SK-N-DZ (cell line): ENCODE data around the gene CYFIP2.

Experiments
- DNase-seq: peaks from one replicate; pipeline ENCODE4 v3.0.0-alpha.2; 2015; ENCODE audit warnings: low spot score

CYFIP2 gene

DNA sequence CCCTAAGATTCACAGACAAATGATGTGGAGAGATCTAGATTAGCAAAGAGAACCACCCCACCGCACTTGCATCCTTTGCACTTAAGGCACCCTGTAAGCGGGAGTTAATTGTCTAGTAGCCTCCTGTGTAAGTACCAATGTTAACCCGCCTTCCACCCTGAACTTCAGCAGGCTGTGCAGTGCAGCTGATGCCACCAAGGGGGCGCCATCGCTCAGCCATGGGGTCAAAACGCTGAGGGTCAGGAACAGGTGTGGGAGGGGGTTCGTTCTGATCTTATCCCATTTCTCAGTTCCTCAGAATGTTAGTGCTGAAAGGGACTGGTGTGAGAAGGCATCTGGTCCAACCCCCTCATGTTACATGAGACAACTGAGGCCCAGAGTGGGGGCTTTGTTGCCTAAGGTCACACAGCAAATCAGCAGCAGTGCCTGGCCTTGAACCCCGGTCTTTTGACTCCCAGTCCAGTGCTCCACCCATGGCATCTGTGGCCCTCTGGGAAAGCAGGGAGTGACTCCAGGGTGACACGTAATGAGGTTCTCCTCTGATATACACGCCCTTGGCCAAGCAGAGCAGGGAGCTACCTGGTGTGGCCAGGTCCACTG, 57.3 kb downstream of the CYFIP2 start:
- no peak for DNase-seq

DNA sequence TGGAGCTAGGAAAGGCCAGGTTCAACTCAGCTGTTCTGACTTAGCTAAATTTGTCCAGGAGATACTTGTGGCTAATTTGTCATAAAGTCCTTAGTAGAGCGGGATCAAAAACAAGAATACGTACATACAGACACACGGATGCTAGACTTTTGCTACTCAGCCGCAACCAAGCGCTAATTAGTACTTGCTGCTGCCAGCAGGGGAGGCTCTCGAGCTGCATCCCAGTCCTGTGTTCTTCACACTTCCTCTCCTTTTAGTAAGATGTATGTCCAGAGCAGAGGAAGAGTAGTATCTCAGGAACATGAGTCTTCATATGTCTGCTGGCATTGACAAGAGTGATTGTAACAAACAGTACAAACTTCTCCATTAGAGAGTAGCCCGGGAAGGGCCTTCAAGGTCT, 58.3 kb downstream of the CYFIP2 start:
- DNase-seq: no peak

DNA sequence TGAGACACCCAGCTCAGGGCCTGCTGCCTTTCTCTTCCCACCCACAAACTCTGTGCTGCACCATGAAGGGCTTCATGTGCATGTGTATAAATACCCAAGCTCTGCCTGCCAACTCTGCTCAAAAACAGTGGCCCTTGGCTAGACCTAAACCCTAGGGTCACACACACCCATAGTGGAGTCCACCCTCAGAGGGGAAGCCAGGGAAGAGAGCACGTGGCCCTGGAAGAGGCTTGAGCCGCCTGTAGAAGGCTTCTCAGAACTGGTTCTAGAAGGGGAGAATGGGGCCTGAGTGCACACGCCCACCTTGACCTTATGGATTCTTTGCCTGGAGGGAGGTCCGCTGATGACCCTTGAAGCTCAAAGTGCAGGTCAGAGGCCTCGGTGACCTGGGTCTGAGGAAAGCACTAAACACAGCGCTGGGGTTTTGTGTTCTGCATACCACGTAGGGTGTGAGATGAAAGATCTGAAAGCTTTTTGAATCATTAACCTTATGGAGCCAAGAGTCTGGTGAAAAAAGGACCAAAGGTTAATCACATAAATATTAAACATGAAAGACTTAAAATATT, 60.6 kb downstream of the CYFIP2 start:
- no peak for DNase-seq

DNA sequence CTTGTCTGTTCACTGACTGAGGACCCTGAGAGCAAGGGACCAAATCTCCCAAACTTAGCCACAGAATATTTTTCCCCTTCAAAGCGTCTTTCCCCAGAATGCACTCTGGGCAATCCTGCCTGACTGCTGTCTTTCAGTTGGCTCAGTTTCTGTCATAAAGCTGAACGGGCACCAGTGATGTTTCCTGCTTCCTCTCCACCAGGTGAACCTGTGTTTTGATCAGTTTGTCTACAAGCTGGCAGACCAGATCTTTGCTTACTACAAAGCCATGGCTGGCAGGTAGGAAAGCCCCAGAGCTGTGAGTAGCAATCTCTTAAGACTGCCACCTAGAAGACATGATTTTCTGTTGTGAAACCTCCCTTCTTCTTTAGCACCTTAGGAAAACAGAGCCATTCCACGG, 61.8 kb downstream of the CYFIP2 start:
- DNase-seq: no peak

DNA sequence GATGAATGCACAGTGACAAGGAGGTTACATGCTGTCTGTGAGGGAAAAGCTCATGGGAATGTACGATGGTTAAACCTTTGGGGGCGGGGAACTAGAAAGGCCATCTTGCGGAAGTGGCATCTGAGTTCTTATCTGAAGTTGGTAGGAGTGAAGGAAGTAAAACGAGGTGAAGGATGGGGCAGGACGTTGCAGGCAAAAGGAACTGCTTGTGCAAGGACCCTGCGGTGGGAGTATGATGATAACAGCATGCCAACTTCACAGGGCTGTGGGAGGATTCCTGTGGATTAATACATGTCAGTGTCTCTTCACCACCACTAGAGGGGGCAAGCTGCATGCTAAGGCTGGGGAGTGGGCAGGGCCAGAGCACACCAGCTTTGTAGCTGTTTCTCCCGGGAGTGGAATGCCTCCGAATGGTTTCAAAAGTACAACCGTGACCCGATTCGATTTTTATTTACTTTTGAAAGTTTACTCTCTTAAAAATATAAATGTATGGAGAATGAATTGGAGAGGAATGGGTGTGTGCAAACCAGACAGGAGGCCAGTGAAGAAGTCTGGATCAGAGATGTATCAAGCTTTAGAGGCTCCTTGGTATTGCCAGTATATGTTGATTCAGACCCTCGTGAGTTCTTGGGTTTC, 62.5 kb downstream of the CYFIP2 start:
- DNase-seq: peak; percentile 74

DNA sequence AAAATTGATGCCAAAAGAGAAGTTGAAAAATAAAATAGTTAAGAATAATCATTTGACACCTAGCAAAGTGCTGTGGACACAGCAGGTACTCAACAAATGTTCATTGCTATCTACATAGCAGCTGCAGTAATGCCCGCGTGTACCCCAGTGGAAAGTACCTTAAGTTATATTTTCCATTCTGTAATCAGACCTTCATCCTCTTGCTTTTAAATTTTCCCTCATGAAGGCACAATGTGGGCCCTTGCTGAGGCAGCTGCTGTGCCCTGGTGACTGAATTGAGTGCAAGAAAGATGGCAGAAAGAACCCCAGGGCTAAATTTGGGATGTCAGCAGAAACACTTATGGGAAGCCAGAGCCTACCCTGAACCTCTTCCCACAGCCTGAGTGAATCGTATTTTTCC, 65.9 kb downstream of the CYFIP2 start:
- no peak for DNase-seq

DNA sequence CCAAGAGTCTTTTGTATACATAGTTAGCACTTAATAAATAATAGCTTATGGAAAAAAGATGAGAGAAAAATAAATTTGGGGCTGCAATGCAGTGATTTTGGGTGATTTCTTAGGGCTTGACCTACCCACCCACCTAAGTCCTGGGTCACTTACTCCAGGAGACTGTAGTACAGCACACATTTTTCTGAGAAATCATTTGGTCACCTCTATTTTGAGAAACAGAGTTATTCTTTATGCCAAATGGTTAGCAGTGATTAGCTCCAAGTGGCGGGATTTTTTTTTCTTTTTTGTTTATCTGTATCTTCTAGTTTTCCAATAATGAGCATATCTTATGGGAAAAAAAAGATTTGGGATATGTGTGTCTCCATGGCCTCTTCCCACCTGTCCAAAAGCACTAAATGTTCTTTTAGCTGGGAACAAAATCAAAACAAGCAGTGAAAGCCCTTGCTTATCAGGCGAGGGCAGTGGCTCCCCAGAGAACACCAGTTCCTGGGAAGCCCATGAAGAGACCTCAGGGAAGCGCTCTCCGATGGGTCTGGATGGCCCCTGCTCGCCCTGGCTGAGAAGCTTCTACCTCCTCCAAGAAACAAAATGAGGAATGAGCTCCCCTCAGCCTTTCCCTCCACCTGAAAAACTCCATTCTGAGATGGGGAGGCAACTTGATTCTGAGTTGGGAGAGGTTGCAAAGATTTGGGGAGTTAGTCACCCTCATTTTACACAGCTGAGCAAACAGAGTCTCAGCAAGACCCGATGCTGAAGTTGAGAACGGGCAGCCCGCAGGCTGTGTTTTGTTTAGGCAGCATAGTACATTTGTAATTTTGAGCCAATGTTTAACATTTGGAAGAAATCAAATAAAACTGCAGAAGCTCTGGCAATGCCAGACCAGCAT, 69.9 kb downstream of the CYFIP2 start:
- DNase-seq: no peak

DNA sequence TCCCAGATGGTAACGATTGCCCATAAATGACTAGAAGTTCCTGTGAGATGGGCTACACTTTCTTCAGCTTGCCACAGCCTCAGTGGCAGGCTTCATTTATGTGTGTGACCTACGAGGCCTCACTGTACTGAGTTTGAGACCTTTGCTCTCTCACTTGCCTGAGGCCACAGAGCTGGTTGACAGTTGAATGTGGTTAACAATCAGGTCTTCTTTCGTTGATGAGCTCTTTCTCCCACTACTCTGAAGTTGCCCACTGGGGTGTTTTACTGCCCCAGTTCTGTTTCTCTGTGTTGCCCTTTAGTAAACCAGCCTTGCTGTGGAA, 70.5 kb downstream of the CYFIP2 start:
- no peak for DNase-seq

DNA sequence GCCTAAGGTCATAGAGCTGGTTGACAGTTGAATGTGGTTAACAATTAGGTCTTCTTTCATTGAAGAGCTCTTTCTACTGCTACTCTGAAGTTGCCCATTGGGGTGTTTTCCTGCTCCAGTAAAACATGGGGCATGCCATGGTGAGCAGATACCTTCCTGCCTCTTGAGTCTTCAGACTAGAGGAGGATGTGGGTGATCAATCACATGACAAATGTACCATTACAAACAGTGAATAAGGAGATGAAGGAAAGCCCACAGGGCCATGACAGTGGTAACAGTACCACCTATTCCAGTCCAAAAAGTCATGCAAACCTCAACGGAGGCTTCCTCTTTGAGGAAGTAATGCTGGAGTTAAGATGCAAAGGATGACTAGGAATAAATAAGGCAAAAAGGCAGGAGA, 73.5 kb downstream of the CYFIP2 start:
- no peak for DNase-seq

DNA sequence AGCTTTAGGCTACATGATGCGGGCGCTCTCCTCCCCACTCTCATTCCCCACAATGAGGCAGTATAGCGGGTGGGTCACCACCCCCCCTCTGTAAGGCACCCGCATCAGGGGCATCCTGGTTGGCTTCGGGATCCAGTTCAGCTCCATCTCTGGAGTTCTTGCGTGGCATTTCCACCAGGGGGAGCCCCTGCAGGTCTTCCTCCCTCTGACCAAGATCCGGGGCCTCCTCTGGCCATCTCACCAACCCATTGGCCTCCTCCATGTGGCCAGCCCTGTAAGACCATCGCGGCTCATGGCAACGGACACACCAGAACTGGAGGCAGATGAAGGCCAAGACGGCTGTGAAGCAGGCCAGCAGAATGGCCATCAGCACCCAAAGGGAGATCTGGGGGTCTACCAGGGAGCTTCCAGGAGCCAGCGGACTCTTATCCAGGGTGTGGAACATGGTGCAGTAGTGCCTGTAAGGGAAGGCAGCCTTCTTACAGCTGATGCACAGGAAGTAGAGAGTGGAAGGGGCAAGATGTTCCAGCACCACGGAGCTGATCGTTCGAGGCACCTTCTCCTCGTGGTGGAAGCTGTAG, 77.0 kb downstream of the CYFIP2 start:
- DNase-seq: peak; percentile 20

DNA sequence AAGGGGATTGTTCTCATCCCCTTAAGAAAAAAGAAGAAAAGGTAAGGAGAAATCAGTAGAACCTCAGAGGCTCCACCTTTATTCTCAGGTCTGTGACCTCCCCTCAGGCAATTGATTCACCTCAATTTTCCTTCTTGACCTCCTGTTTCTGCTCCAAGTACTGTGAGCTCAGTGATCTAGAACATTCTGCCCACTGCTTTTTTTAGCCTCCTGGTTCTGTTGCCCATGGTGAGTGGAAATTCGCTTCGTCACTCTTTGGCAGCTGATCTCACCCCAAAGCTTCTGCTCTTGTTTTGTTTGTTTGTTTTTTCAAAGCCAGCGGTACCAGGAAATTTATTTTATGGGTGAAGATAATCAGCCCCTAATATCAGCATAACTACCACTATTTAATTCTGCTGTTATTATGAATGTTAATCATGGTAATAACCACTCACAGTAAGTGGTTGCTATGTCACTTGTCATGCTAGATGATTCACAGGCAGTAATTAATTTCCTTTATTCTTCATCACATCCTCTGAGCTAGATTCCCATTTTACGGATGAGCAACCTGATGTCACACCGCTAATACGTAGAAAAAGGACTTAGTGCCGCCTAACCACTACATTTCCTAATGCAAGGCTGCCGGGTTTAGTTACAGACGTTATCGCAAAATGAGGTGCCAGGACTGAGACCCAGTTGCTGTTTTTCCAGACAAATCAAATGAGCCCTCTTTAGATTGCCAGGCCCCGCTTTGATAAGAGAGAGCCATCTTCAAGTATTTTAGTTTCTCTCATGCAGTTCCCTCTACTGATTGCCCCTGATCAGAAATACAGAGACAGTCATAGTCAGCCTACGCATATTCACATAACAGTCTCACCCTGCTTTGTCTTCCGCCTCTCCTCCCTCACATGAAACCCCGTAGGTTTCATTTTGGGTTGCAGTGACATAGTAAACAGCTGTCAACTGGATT, 78.2 kb downstream of the CYFIP2 start:
- no peak for DNase-seq

DNA sequence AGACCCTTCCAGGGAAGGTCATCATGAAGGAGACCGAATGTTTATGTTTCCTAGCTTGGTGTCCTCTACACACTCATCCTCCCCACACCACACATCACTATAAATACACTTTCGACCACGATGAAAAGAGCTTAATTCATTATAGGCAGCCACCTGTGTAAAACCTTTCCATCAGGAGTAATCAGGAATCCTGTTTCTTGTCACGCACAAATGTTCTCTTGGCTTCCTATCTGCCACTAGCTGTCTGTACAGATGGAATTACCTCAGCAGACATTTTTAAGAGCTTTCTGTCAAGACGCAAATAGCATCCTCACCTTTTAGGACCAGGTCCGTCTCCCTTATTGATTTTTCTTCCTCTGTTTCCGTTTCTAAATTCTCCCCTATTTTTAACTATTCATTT, 79.1 kb downstream of the CYFIP2 start:
- no peak for DNase-seq

DNA sequence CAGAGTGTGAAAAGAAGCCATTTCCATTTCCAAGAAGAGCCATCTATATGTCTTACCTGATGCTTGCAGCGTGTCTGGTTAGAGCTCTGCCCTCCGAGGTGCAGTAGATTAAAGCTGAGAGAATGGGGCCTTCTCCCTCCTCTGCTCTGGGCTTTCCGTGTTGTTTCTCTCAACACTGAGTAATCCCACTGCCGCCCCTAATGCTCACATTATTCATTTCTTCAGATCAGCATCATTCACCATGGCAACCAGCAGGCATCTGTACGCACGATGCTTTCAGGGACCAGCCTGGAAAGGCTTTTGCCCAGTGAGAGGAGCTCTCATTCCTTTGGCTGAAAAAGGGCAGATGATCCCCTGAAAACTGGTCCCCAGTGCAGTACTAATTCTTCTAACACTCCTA, 79.6 kb downstream of the CYFIP2 start:
- DNase-seq: no peak

DNA sequence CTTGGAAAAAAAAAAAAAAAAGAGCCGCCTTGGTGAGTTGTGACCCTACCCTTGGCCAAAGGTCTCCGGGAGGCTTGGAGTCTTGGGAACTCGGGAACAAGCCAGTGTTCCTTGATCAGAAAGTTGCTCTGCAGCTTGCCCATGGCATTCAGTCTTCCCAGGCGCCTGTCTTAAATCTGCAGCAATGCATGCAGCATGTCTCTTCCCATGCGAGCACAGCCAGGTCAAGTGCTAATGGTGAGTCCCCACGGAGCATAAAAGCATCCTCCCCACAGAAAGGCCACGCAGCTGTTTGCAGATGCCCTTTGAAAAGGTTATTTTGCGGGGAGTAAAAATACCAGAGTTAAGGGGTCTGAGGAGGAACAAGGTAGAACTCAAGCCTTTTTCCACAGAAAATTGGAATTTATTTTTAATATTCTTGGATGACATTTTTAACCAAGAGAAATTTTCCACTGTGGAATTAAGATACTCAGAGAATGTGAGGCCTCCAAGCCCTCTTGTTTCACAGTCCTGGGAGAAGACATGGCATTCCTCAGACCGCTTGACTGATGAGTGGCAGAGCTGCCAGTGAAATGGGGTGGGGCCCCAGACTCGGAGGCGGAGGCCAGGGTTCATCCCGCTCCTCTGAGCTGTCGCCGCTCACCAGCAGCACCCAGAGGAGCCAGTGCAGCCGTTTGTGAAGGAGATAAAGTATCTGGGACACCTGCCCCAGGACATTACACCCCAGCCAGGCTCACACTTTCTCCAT, 81.6 kb downstream of the CYFIP2 start:
- no peak for DNase-seq

DNA sequence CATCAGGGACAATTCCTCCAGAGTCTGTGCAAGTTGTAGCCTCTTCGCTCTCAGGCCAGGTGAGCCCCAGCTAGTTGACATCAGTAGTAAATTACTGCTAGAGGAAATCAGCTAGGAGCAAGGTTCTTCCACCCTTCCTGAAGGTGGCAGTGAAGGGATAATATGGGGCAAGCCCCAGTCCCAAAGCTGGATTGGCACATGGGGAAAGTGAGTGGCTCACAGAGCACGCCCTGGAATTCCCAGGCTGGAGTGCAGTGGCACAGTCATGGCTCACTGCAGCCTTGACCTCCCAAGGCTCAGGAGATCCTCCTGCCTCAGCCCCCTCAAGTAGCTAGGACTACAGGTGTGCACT, 82.1 kb downstream of the CYFIP2 start:
- DNase-seq: no peak

DNA sequence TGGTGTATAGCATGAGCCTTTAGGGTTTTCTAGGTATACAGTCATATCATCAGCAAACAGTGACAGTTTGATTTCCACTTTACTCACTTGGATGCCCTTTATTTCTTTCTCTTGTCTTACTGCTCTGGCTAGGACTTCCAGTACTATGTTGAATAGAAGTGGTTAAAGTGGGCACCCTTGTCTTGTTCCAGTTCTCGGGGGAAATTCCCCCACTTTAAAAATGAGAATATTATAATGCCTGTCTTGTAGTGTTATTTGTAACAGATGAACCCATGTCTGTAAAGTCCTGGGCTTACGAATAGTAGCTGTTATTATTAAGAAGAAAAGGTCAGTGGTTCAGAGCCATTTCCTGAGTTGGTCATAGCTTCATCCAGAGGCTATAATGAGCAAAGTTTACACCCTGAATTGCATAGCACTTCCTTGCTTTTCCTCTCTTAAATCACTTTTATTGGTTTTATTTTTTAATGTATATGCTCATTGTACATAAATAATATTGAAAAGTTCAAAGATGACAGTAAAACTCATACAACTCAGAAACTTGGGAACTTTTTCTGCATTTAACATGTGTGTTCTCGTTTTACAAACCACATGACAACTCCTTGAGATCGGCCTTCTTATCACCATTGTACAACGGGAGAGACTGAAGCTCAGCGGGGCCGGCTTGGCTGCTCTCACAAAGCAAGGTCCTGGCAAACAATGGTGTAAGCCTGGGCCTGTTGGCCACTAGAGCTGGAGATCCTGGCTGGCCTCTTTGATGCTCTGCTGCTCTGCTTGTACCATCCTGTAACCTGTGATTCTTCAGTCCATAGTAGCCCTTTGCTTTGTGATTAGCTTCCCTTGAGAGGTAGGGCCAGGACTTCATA, 85.2 kb downstream of the CYFIP2 start:
- DNase-seq: no peak

DNA sequence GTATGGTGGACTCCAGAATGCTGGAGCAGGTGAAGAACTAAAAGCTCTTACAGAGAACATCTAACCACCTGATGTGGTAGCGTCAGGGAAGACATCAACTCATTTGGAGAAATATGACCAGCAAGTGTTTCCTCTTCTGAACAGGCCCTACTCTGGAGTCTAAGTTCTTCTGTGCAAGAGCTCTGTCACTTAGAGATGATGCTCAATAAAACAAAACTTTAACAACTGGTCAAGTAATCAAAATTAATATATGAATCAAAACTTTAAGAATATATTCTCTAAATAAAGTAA, 85.8 kb downstream of the CYFIP2 start:
- DNase-seq: no peak

DNA sequence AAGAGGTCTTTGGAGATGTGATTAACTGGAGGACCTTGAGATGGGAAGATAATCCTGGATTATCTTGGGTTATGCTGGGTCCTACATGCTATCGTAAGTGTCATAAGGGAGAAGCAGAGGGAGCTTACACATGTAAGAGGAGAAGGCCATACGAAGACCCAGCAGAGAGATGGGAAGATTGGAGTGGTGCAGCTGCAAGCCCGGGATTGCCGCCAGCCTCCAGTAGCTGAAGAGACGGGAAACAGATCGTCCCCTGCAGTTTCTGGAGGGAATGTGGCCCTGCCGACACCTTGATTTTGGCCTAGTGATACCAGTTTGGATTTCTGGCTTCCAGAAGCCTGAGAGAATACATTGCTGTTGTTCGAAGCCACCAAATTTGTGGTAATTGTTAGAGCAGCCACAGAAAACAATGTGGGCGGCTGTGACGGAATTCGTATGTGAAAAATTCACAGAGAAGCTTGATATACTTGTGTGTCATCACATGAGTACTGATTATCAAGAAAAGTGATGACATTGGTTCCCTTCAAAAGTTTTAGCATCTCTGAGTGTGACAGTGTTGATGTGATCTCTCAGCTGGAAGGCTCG, 86.9 kb downstream of the CYFIP2 start:
- no peak for DNase-seq

DNA sequence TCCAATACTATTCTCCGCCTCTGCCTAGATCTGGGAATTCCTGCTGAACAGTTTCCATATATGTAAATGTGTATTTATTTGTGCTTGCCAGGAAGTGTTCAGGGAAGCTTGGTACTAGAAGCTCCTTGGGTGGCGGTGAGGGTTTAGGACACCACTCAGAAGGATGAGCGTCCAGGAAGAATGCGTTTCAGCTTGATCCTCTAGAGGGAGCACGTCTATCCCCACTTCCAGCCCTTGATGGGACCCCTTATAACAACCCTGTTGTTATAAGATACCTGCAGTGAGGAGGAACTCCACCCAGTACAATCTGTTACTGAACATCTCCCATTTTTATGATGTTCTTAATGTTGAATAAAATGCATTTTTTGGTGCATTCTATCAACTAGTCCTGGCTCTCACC, 88.9 kb downstream of the CYFIP2 start:
- DNase-seq: no peak
